K562 (cell line): ENCODE measurements around the gene SEPTIN2. TPM values are rescaled to one million over a fixed set of nuclear protein-coding genes. Genes with fewer than 3 reads are reported as not detected.
A peak's percentile ranks its signal among the peaks of the same experiment; 100 is the strongest.

Source experiments
- BMI1 ChIP-seq: fragments of 150-350 bp; IDR thresholded peaks from 2 replicates; pipeline ENCODE4 v1.6.1; 2014; ENCODE audit warnings: low read length
- BRF1 ChIP-seq: IDR thresholded peaks from 3 replicates; pipeline ENCODE4 v1.6.1; 2011; ENCODE audit warnings: borderline replicate concordance, mild to moderate bottlenecking; ENCODE audit not compliant: insufficient read length; ENCODE audit errors: extremely low read depth
- ELF4 ChIP-seq: fragments of 450-650 bp; formaldehyde crosslinking; IDR thresholded peaks from 2 replicates; pipeline ENCODE4 v1.4.0; 2022; ENCODE audit warnings: missing genetic modification characterization
- MTA2 ChIP-seq: fragments of 450-650 bp; IDR thresholded peaks from 2 replicates; pipeline ENCODE4 v1.6.1; 2016; ENCODE audit warnings: low read depth
- POLR3A ChIP-seq: IDR thresholded peaks from 2 replicates; pipeline ENCODE4 v1.6.1; 2011; ENCODE audit warnings: borderline replicate concordance, mild to moderate bottlenecking, moderate library complexity; ENCODE audit not compliant: insufficient read length, insufficient read depth; ENCODE audit errors: extremely low read depth
- PRPF4 ChIP-seq: fragments of 200-400 bp; formaldehyde crosslinking; IDR thresholded peaks from one replicate; pipeline ENCODE4 v1.6.1; 2017; ENCODE audit warnings: low read length, low read depth, mild to moderate bottlenecking; ENCODE audit not compliant: insufficient read depth, poor library complexity, severe bottlenecking
- RAD51 ChIP-seq: fragments of 450-650 bp; IDR thresholded peaks from 2 replicates; pipeline ENCODE4 v1.7.1; 2016; ENCODE audit warnings: low read depth, mild to moderate bottlenecking, borderline replicate concordance
- SMAD3 ChIP-seq: fragments of 450-650 bp; formaldehyde crosslinking; conservative IDR thresholded peaks from 2 replicates; pipeline ENCODE4 v1.4.0; 2020; ENCODE audit warnings: mild to moderate bottlenecking
- SRSF1 ChIP-seq: fragments of 200-400 bp; formaldehyde crosslinking; IDR thresholded peaks from 2 replicates; pipeline ENCODE4 v1.6.1; 2017; ENCODE audit warnings: mild to moderate bottlenecking, low read depth, low read length, moderate library complexity
- STAT5B ChIP-seq: fragments of 250-450 bp; sonication (Bioruptor Pico); IDR thresholded peaks from 2 replicates; pipeline ENCODE4 v1.8.0; 2021; ENCODE audit warnings: mild to moderate bottlenecking, inconsistent platforms
- TAF15 ChIP-seq: fragments of 200-400 bp; formaldehyde crosslinking; IDR thresholded peaks from 2 replicates; pipeline ENCODE4 v1.6.1; 2017; ENCODE audit warnings: mild to moderate bottlenecking, low read depth, low read length, moderate library complexity
- TRIM28 ChIP-seq: fragments of 450-650 bp; IDR thresholded peaks from 2 replicates; pipeline ENCODE4 v1.6.1; 2017
- YBX1 ChIP-seq: fragments of 450-650 bp; IDR thresholded peaks from 2 replicates; pipeline ENCODE4 v1.7.1; 2016; ENCODE audit warnings: mild to moderate bottlenecking
- ZBTB40 ChIP-seq, 2 experiments: fragments of 450-650 bp in 1 of 2; sonication (generic) in 1 of 2; formaldehyde crosslinking in 1 of 2; IDR thresholded peaks; 2 replicates each; pipeline versions ENCODE4 v1.7.1 to v1.9.0; 2016 to 2022; ENCODE audit warnings: inconsistent platforms in 1 of 2, mild to moderate bottlenecking in 1 of 2, missing genetic modification reagents in 1 of 2
- ZNF551 ChIP-seq: fragments of 250-450 bp; sonication (Bioruptor Pico); IDR thresholded peaks from 2 replicates; pipeline ENCODE4 v1.5.0; 2021; ENCODE audit warnings: mild to moderate bottlenecking, moderate library complexity
- polyA plus RNA-seq, 8 experiments: library from polyadenylated mRNA; depleted of rRNA in 4 of 8; stranded (reverse) in 5 of 8; unstranded in 3 of 8; fragments of >200 nt; fragmentation: Nextera tagmentation in 2 of 8; fragmentation: Illumina TruSeq in 1 of 8; extraction: Ambion mirVana in 2 of 8; extraction: Trizol in 1 of 8; gene quantifications; 2 replicates each; pipeline versions ENCODE4 v1.2.1 to v1.2.3, GENCODE V29; 2011 to 2014; ENCODE audit warnings: inconsistent platforms in 1 of 8, missing spikeins in 1 of 8
- total RNA-seq, 7 experiments: library from RNA; depleted of rRNA in 6 of 7; stranded (reverse); fragments of >200 nt in 6 of 7; fragmentation: Illumina TruSeq in 2 of 7; extraction: Trizol in 2 of 7; gene quantifications; 2 replicates each; pipeline versions ENCODE4 v1.2.1 to v1.2.3, GENCODE V29; 2011 to 2021; ENCODE audit warnings: low replicate concordance in 1 of 7
- TF ChIP-seq, protein P1 (sequence below): fragments of 250-450 bp; sonication (Bioruptor Pico); IDR thresholded peaks from 2 replicates; pipeline ENCODE4 v1.5.0; 2021; ENCODE audit warnings: mild to moderate bottlenecking, borderline replicate concordance

The SEPTIN2 gene
- total and polyA plus RNA-seq, 9 of the 15 experiments (the other 6 are each of a cell fraction or from before 2014, with no cell fraction given) = 121 to 367 (median 166) TPM

- TF ChIP-seq ZBTB40 (IDR thresholded peaks at IDR 0.05) (0 out of 2 replicates have a peak, but pooled peaks have one; percentile 23), ZBTB40 (CRISPR knock-in tag; IDR thresholded peaks at IDR 0.05) (no peak), ZNF551 (CRISPR knock-in tag) (no peak), TAF15 (no peak), TRIM28 (no peak), SRSF1 (no peak), PRPF4 (no peak), YBX1 (no peak), STAT5B (CRISPR knock-in tag) (no peak), MTA2 (no peak), POLR3A (no peak), ELF4 (no peak), BMI1 (no peak), SMAD3 (CRISPR knock-in tag) (no peak), BRF1 (no peak), RAD51 (no peak)
- TF ChIP-seq, protein P1, sequence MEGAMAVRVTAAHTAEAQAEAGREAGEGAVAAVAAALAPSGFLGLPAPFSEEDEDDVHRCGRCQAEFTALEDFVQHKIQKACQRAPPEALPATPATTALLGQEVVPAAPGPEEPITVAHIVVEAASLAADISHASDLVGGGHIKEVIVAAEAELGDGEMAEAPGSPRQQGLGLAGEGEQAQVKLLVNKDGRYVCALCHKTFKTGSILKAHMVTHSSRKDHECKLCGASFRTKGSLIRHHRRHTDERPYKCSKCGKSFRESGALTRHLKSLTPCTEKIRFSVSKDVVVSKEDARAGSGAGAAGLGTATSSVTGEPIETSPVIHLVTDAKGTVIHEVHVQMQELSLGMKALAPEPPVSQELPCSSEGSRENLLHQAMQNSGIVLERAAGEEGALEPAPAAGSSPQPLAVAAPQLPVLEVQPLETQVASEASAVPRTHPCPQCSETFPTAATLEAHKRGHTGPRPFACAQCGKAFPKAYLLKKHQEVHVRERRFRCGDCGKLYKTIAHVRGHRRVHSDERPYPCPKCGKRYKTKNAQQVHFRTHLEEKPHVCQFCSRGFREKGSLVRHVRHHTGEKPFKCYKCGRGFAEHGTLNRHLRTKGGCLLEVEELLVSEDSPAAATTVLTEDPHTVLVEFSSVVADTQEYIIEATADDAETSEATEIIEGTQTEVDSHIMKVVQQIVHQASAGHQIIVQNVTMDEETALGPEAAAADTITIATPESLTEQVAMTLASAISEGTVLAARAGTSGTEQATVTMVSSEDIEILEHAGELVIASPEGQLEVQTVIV = no peak
Measured at GRCh38 chr2:241355983-241356870, 40.5 kb downstream of the SEPTIN2 start, which contains the start of gene FARP2 (continued).
